GM23338 (cell line): ENCODE data around the gene TTLL8. TPM values are rescaled to one million over a fixed set of nuclear protein-coding genes. Genes with fewer than 3 reads are reported as not detected.

Source experiments
- ATAC-seq: fragments of 200-7000 bp; cut with Tn5 transposase; 3 replicates; pipeline ENCODE4 v1.9.1; 2020
- DNase-seq: peaks from one replicate; pipeline ENCODE4 v3.0.0-alpha.2; 2015; ENCODE audit warnings: low spot score
- H2AFZ ChIP-seq: fragments of 200-600 bp; sonication (generic); 2 replicates; pipeline ENCODE4 v1.8.0; 2016; ENCODE audit warnings: antibody characterized with exemption, mild to moderate bottlenecking, moderate library complexity
- H3F3A ChIP-seq: fragments of 200-600 bp; sonication (generic); replicated peaks from 2 replicates; pipeline ENCODE4 v1.8.0; 2017; ENCODE audit warnings: antibody characterized with exemption, mixed run types, low read depth
- H3K27ac ChIP-seq: fragments of 200-600 bp; sonication (generic); 2 replicates; pipeline ENCODE4 v1.6.1; 2016; ENCODE audit warnings: low read depth
- H3K27me3 ChIP-seq: fragments of 200-600 bp; sonication (generic); 2 replicates; pipeline ENCODE4 v1.8.0; 2016; ENCODE audit warnings: mild to moderate bottlenecking, mixed run types, moderate library complexity; ENCODE audit not compliant: insufficient read depth
- H3K36me3 ChIP-seq: fragments of 200-600 bp; sonication (generic); 2 replicates; pipeline ENCODE4 v1.8.0; 2016; ENCODE audit warnings: mild to moderate bottlenecking; ENCODE audit not compliant: insufficient read depth
- H3K4me1 ChIP-seq: fragments of 200-600 bp; sonication (generic); 2 replicates; pipeline ENCODE4 v1.8.0; 2016; ENCODE audit warnings: mild to moderate bottlenecking, moderate library complexity; ENCODE audit not compliant: insufficient read depth
- H3K4me2 ChIP-seq: fragments of 200-600 bp; sonication (generic); 2 replicates; pipeline ENCODE4 v1.7.1; 2017; ENCODE audit warnings: mixed run types
- H3K4me3 ChIP-seq: fragments of 200-600 bp; sonication (generic); 2 replicates; pipeline ENCODE4 v1.6.1; 2016; ENCODE audit warnings: mixed run types
- H3K79me2 ChIP-seq: fragments of 200-600 bp; sonication (generic); replicated peaks from 2 replicates; pipeline ENCODE4 v1.8.0; 2017; ENCODE audit warnings: mild to moderate bottlenecking; ENCODE audit not compliant: insufficient read depth
- H3K9me2 ChIP-seq: fragments of 200-600 bp; sonication (generic); 2 replicates; pipeline ENCODE4 v1.8.0; 2017; ENCODE audit not compliant: insufficient read depth
- H4K20me1 ChIP-seq: fragments of 200-600 bp; sonication (generic); replicated peaks from 2 replicates; pipeline ENCODE4 v1.8.0; 2017; ENCODE audit warnings: mild to moderate bottlenecking; ENCODE audit not compliant: insufficient read depth
- H3K27ac Mint-ChIP-seq: 2 replicates; pipeline ENCODE4 v1.8.0; 2020; ENCODE audit warnings: inconsistent platforms, mild to moderate bottlenecking, moderate library complexity, mixed read lengths
- H3K27me3 Mint-ChIP-seq: 3 replicates; pipeline ENCODE4 v1.8.0; 2022; ENCODE audit warnings: low read depth, mild to moderate bottlenecking, moderate library complexity, mixed read lengths, inconsistent platforms; ENCODE audit not compliant: insufficient read depth, poor library complexity
- H3K36me3 Mint-ChIP-seq: 3 replicates; pipeline ENCODE4 v1.8.0; 2021; ENCODE audit warnings: low read depth, mild to moderate bottlenecking, inconsistent platforms, moderate library complexity, mixed read lengths
- H3K4me1 Mint-ChIP-seq: 3 replicates; pipeline ENCODE4 v1.8.0; 2020; ENCODE audit warnings: mild to moderate bottlenecking, inconsistent platforms, mixed read lengths
- H3K4me3 Mint-ChIP-seq: 3 replicates; pipeline ENCODE4 v1.8.0; 2021; ENCODE audit warnings: moderate library complexity, mild to moderate bottlenecking, inconsistent platforms, mixed read lengths
- H3K9me3 Mint-ChIP-seq: 3 replicates; pipeline ENCODE4 v1.8.0; 2020; ENCODE audit warnings: moderate library complexity, mild to moderate bottlenecking, inconsistent platforms, mixed read lengths
- CREB1 ChIP-seq: fragments of 250-450 bp; sonication (Bioruptor Pico); IDR thresholded peaks from 2 replicates; pipeline ENCODE4 v1.5.0; 2020; ENCODE audit warnings: low read depth, mild to moderate bottlenecking, moderate library complexity
- CTCF ChIP-seq, 2 experiments: fragments of 200-600 bp in 1 of 2; sonication (generic) in 1 of 2; conservative IDR thresholded peaks; 2 replicates each; pipeline versions ENCODE4 v1.5.1 to v1.6.1; 2016 to 2017; ENCODE audit warnings: antibody characterized with exemption in 2 of 2, low read depth in 2 of 2, mild to moderate bottlenecking in 2 of 2, moderate library complexity in 1 of 2
- EZH2 ChIP-seq: fragments of 200-600 bp; sonication (generic); IDR thresholded peaks from one replicate; pipeline ENCODE4 v1.8.0; 2017; ENCODE audit warnings: antibody characterized with exemption, mild to moderate bottlenecking, low read depth; ENCODE audit not compliant: unreplicated experiment
- EZH2phosphoT487 ChIP-seq: fragments of 200-600 bp; sonication (generic); IDR thresholded peaks from one replicate; pipeline ENCODE4 v1.8.1; 2018; ENCODE audit warnings: antibody characterized with exemption; ENCODE audit not compliant: unreplicated experiment
- JUNB ChIP-seq: IDR thresholded peaks from one replicate; pipeline ENCODE4 v1.6.1; 2016; ENCODE audit warnings: antibody characterized with exemption; ENCODE audit not compliant: unreplicated experiment
- NANOG ChIP-seq: IDR thresholded peaks from 2 replicates; pipeline ENCODE4 v1.6.1; 2016; ENCODE audit warnings: antibody characterized with exemption, borderline replicate concordance
- POLR2AphosphoS5 ChIP-seq: IDR thresholded peaks from 2 replicates; pipeline ENCODE4 v1.6.1; 2016; ENCODE audit warnings: antibody characterized with exemption, low read depth
- STAT1 ChIP-seq: IDR thresholded peaks from one replicate; pipeline ENCODE4 v1.6.1; 2016; ENCODE audit warnings: antibody characterized with exemption; ENCODE audit not compliant: unreplicated experiment
- ZNF114 ChIP-seq: fragments of 250-450 bp; sonication (Bioruptor Pico); IDR thresholded peaks from 2 replicates; pipeline ENCODE4 v1.5.0; 2020; ENCODE audit warnings: mild to moderate bottlenecking, moderate library complexity
- ZNF331 ChIP-seq: fragments of 250-450 bp; sonication (Bioruptor Pico); IDR thresholded peaks from 2 replicates; pipeline ENCODE4 v1.5.0; 2020; ENCODE audit warnings: low read depth, mild to moderate bottlenecking, moderate library complexity
- ZNF462 ChIP-seq: fragments of 250-450 bp; sonication (Bioruptor Pico); IDR thresholded peaks from 2 replicates; pipeline ENCODE4 v1.5.0; 2020; ENCODE audit warnings: mild to moderate bottlenecking, moderate library complexity
- polyA plus RNA-seq: library from polyadenylated mRNA; unstranded; fragments of >200 nt; fragmentation: Nextera tagmentation; extraction: Ambion mirVana; gene quantifications from 2 replicates; pipeline ENCODE4 v1.2.1, GENCODE V29; 2016
- total RNA-seq: library from RNA; depleted of rRNA; stranded (reverse); fragments of >200 nt; shearing (Covaris generic); gene quantifications from 2 replicates; pipeline ENCODE4 v1.2.3, GENCODE V29; 2014
- TF ChIP-seq, protein P1 (sequence below): IDR thresholded peaks from one replicate; pipeline ENCODE4 v1.6.1; 2018; ENCODE audit warnings: antibody characterized with exemption; ENCODE audit not compliant: unreplicated experiment
- TF ChIP-seq, protein P2 (sequence below): IDR thresholded peaks from 2 replicates; pipeline ENCODE4 v1.6.1; 2016; ENCODE audit warnings: antibody characterized with exemption

Gene TTLL8
- total and polyA plus RNA-seq, 2 experiments from 2014 or later: not detected

- Histone ChIP-seq H3K4me3 (no peak overlapping the region), H3K79me2 (no peaks in the 10 kb centered on the region), H4K20me1 (no peaks in the 10 kb centered on the region), H3K36me3 (no peaks in the 10 kb centered on the region), H3K4me1 (peaks cover 5% of the 10 kb centered on the region), H3F3A (0 out of 2 replicates have a peak, but pooled peaks cover 3% of the 10 kb centered on the region), H3K9me2 (no peaks in the 10 kb centered on the region), H3K27me3 (peaks cover 17% of the 10 kb centered on the region), H3K27ac (no peak overlapping the region), H3K4me2 (no peak overlapping the region), H2AFZ (no peak overlapping the region)
- Mint-ChIP-seq H3K36me3 (no peaks in the 10 kb centered on the region), H3K9me3 (no peaks in the 10 kb centered on the region), H3K4me3 (no peak overlapping the region), H3K4me1 (peaks cover 11% of the 10 kb centered on the region), H3K27ac (no peak overlapping the region), H3K27me3 (peaks cover 14% of the 10 kb centered on the region)
- ATAC-seq (no peak), DNase-seq (no peak)
- TF ChIP-seq ZNF331 (CRISPR knock-in tag): no peak
- no peak for TF ChIP-seq CREB1 (CRISPR knock-in tag)
- no peak for TF ChIP-seq CTCF (conservative IDR thresholded peaks at IDR 0.05; ENCODE audit: low read depth in 2 of 2)
- no peak for TF ChIP-seq NANOG
- TF ChIP-seq ZNF114 (CRISPR knock-in tag): no peak
- TF ChIP-seq JUNB: no peak
- TF ChIP-seq STAT1: no peak
- no peak for TF ChIP-seq EZH2
- TF ChIP-seq ZNF462 (CRISPR knock-in tag): no peak
- TF ChIP-seq POLR2AphosphoS5: no peak
- TF ChIP-seq, protein P1, sequence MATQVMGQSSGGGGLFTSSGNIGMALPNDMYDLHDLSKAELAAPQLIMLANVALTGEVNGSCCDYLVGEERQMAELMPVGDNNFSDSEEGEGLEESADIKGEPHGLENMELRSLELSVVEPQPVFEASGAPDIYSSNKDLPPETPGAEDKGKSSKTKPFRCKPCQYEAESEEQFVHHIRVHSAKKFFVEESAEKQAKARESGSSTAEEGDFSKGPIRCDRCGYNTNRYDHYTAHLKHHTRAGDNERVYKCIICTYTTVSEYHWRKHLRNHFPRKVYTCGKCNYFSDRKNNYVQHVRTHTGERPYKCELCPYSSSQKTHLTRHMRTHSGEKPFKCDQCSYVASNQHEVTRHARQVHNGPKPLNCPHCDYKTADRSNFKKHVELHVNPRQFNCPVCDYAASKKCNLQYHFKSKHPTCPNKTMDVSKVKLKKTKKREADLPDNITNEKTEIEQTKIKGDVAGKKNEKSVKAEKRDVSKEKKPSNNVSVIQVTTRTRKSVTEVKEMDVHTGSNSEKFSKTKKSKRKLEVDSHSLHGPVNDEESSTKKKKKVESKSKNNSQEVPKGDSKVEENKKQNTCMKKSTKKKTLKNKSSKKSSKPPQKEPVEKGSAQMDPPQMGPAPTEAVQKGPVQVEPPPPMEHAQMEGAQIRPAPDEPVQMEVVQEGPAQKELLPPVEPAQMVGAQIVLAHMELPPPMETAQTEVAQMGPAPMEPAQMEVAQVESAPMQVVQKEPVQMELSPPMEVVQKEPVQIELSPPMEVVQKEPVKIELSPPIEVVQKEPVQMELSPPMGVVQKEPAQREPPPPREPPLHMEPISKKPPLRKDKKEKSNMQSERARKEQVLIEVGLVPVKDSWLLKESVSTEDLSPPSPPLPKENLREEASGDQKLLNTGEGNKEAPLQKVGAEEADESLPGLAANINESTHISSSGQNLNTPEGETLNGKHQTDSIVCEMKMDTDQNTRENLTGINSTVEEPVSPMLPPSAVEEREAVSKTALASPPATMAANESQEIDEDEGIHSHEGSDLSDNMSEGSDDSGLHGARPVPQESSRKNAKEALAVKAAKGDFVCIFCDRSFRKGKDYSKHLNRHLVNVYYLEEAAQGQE: no peak
- TF ChIP-seq EZH2phosphoT487: no peak
- TF ChIP-seq, protein P2, sequence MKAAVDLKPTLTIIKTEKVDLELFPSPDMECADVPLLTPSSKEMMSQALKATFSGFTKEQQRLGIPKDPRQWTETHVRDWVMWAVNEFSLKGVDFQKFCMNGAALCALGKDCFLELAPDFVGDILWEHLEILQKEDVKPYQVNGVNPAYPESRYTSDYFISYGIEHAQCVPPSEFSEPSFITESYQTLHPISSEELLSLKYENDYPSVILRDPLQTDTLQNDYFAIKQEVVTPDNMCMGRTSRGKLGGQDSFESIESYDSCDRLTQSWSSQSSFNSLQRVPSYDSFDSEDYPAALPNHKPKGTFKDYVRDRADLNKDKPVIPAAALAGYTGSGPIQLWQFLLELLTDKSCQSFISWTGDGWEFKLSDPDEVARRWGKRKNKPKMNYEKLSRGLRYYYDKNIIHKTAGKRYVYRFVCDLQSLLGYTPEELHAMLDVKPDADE: no peak
These were observed 3.2 kb upstream of the TTLL8 start for GRCh38 chr22:50061141-50061823.
